ENCODE data around the gene MKNK1. TPM values are rescaled to one million over a fixed set of nuclear protein-coding genes. Genes with fewer than 3 reads are reported as not detected.

The MKNK1 gene
- total RNA-seq, 1 experiment from 2014 or later = 22.7 TPM

GRCh38 chr1:46582972-46583371 is 21.1 kb downstream of the MKNK1 start:
- H3K4me3 Mint-ChIP-seq (ENCODE audit: unreplicated experiment) = no peak overlapping the region
- CTCF ChIA-PET = no interaction called here
- no peaks in the 10 kb centered on the region; the same call in 1 of the 2 replicates for H3K36me3 ChIP-seq (ENCODE audit: control insufficient read depth, insufficient read depth, low read length)

GRCh38 chr1:46581681-46582455 is 22.2 kb downstream of the MKNK1 start:
- H3K4me1 ChIP-seq = no peaks in the 10 kb centered on the region
- no peaks in the 10 kb centered on the region for H3K9me3 Mint-ChIP-seq (ENCODE audit: unreplicated experiment)
- intact Hi-C loops (cut with micrococcal nuclease; ENCODE audit: unreplicated experiment) = no loop called here
- no peaks in the 10 kb centered on the region for H3K9me3 ChIP-seq
- no peak overlapping the region for H3K4me3 Mint-ChIP-seq (ENCODE audit: unreplicated experiment)
- no peaks in the 10 kb centered on the region for H3K27me3 ChIP-seq (replicated peaks; ENCODE audit: control insufficient read depth, insufficient read depth, low read length)
- peaks cover 8% of the 10 kb centered on the region for H3K36me3 Mint-ChIP-seq (ENCODE audit: insufficient read depth, unreplicated experiment)
- H3K27me3 Mint-ChIP-seq (ENCODE audit: insufficient read depth, unreplicated experiment) = no peaks in the 10 kb centered on the region
- H3K4me3 ChIP-seq (ENCODE audit: low read depth, low read length) = no peak overlapping the region
- ChIA-PET CTCF (no interaction called here), POLR2A (no interaction called here)
- no peaks in the 10 kb centered on the region for H3K4me1 Mint-ChIP-seq (ENCODE audit: low read depth, unreplicated experiment)
- no peak overlapping the region for H3K27ac Mint-ChIP-seq (ENCODE audit: unreplicated experiment)
- BruUV-seq (replicated peaks) = no TSS peak
- H3K36me3 ChIP-seq (ENCODE audit: control insufficient read depth, insufficient read depth, low read length) = no peaks in the 10 kb centered on the region; the same call in 1 of the 2 replicates
- no peak for DNase-seq
- no peak for TF ChIP-seq CTCF (IDR thresholded peaks at IDR 0.05; ENCODE audit: insufficient read depth in 1 of 2, low read depth in 1 of 2, low read length in 1 of 2, severe bottlenecking in 1 of 2, unreplicated experiment in 1 of 2)

More at GRCh38 chr1:46582972-46583371, 21.1 kb downstream of the MKNK1 start:
- H3K4me3 ChIP-seq (ENCODE audit: low read depth, low read length) = no peak overlapping the region
- DNase-seq = no peak
- BruUV-seq (replicated peaks) = no TSS peak
- H3K27me3 ChIP-seq (replicated peaks; ENCODE audit: control insufficient read depth, insufficient read depth, low read length) = no peaks in the 10 kb centered on the region
- Mint-ChIP-seq H3K36me3 (ENCODE audit: insufficient read depth, unreplicated experiment) (peaks cover 12% of the 10 kb centered on the region), H3K27ac (ENCODE audit: unreplicated experiment) (no peak overlapping the region), H3K4me1 (ENCODE audit: low read depth, unreplicated experiment) (no peaks in the 10 kb centered on the region), H3K9me3 (ENCODE audit: unreplicated experiment) (no peaks in the 10 kb centered on the region), H3K27me3 (ENCODE audit: insufficient read depth, unreplicated experiment) (no peaks in the 10 kb centered on the region)
- POLR2A ChIA-PET = no interaction called here
- no peaks in the 10 kb centered on the region for H3K9me3 ChIP-seq
- intact Hi-C loops (cut with micrococcal nuclease; ENCODE audit: unreplicated experiment) = no loop called here
- no peak for TF ChIP-seq CTCF (IDR thresholded peaks at IDR 0.05; ENCODE audit: insufficient read depth in 1 of 2, low read depth in 1 of 2, low read length in 1 of 2, severe bottlenecking in 1 of 2, unreplicated experiment in 1 of 2)
- H3K4me1 ChIP-seq = no peaks in the 10 kb centered on the region

GRCh38 chr1:46580140-46580903 is 23.7 kb downstream of the MKNK1 start:
- ChIA-PET POLR2A (no interaction called here), CTCF (no interaction called here)
- Histone ChIP-seq H3K36me3 (ENCODE audit: control insufficient read depth, insufficient read depth, low read length) (no peaks in the 10 kb centered on the region; the same call in 1 of the 2 replicates), H3K27me3 (replicated peaks; ENCODE audit: control insufficient read depth, insufficient read depth, low read length) (no peaks in the 10 kb centered on the region), H3K9me3 (no peaks in the 10 kb centered on the region), H3K4me3 (ENCODE audit: low read depth, low read length) (no peak overlapping the region), H3K4me1 (no peaks in the 10 kb centered on the region)
- Mint-ChIP-seq H3K36me3 (ENCODE audit: insufficient read depth, unreplicated experiment) (peaks cover 8% of the 10 kb centered on the region), H3K4me1 (ENCODE audit: low read depth, unreplicated experiment) (no peaks in the 10 kb centered on the region), H3K27me3 (ENCODE audit: insufficient read depth, unreplicated experiment) (no peaks in the 10 kb centered on the region), H3K9me3 (ENCODE audit: unreplicated experiment) (no peaks in the 10 kb centered on the region), H3K27ac (ENCODE audit: unreplicated experiment) (no peak overlapping the region), H3K4me3 (ENCODE audit: unreplicated experiment) (no peak overlapping the region)
- TF ChIP-seq CTCF (IDR thresholded peaks at IDR 0.05; ENCODE audit: insufficient read depth in 1 of 2, low read depth in 1 of 2, low read length in 1 of 2, severe bottlenecking in 1 of 2, unreplicated experiment in 1 of 2) = no peak
- no TSS peak for BruUV-seq (replicated peaks)
- intact Hi-C loops (cut with micrococcal nuclease; ENCODE audit: unreplicated experiment) = no loop called here
- no peak for DNase-seq
